Bronchial epithelial cell (primary cell): ENCODE results near the gene MIPEP. TPM values are rescaled to one million over a fixed set of nuclear protein-coding genes. Genes with fewer than 3 reads are reported as not detected.

Experiments
- DNase-seq: peaks from one replicate; pipeline ENCODE4 v3.0.0-alpha.2; 2010; ENCODE audit warnings: low read depth
- FAIRE-seq: peaks from 2 replicates; lab custom pipeline; 2011; peaks lifted over from hg19 to GRCh38; lab: Jason Lieb, UNC
- H3K27me3 ChIP-seq: 2 replicates; pipeline ENCODE4 v1.5.1; 2011; ENCODE audit warnings: low read length; ENCODE audit not compliant: control insufficient read depth, insufficient read depth
- H3K36me3 ChIP-seq: 2 replicates; pipeline ENCODE4 v1.5.1; 2011; ENCODE audit warnings: low read length; ENCODE audit not compliant: control insufficient read depth, insufficient read depth
- H3K4me3 ChIP-seq: 2 replicates; pipeline ENCODE4 v1.5.1; 2011; ENCODE audit warnings: mild to moderate bottlenecking, low read depth, low read length, control low read depth
- total RNA-seq: library from RNA; depleted of rRNA; stranded (reverse); fragments of >200 nt; gene quantifications from 2 replicates; pipeline ENCODE4 v1.2.1, GENCODE V29; 2014
- TF ChIP-seq, protein P1 (sequence below): IDR thresholded peaks from 2 replicates; pipeline ENCODE4 v1.5.1; 2011; ENCODE audit warnings: mild to moderate bottlenecking, moderate library complexity, low read length, control low read depth, inconsistent platforms; ENCODE audit not compliant: insufficient read depth, severe bottlenecking

The MIPEP gene
- total RNA-seq, 1 donor from 2014 or later, result 19.2 TPM

DNA sequence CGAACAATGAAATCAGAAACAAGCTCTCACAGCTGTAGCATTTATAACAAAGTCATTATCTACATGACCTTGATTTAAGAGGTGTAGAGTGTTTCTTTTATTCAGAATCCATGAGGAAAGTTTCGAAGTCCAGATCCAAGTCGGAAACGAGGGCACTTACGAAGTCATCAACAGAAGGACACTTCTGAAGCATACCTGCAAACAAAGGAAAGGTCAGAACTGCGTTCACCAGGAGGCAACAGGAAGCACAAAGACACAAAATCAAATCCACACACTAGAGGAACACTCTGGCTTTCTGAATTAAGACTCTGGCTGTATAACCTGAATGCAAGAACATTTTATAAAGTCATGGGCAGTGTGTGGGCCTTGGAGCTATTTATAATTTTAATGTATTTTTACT is 158.9 kb downstream of the MIPEP start:
- peaks cover 2% of the 10 kb centered on the region for H3K36me3 ChIP-seq
- H3K27me3 ChIP-seq, result no peaks in the 10 kb centered on the region
- no peak for DNase-seq
- TF ChIP-seq, protein P1, sequence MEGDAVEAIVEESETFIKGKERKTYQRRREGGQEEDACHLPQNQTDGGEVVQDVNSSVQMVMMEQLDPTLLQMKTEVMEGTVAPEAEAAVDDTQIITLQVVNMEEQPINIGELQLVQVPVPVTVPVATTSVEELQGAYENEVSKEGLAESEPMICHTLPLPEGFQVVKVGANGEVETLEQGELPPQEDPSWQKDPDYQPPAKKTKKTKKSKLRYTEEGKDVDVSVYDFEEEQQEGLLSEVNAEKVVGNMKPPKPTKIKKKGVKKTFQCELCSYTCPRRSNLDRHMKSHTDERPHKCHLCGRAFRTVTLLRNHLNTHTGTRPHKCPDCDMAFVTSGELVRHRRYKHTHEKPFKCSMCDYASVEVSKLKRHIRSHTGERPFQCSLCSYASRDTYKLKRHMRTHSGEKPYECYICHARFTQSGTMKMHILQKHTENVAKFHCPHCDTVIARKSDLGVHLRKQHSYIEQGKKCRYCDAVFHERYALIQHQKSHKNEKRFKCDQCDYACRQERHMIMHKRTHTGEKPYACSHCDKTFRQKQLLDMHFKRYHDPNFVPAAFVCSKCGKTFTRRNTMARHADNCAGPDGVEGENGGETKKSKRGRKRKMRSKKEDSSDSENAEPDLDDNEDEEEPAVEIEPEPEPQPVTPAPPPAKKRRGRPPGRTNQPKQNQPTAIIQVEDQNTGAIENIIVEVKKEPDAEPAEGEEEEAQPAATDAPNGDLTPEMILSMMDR, result no peak
- no peak for FAIRE-seq
- no peak overlapping the region for H3K4me3 ChIP-seq

DNA sequence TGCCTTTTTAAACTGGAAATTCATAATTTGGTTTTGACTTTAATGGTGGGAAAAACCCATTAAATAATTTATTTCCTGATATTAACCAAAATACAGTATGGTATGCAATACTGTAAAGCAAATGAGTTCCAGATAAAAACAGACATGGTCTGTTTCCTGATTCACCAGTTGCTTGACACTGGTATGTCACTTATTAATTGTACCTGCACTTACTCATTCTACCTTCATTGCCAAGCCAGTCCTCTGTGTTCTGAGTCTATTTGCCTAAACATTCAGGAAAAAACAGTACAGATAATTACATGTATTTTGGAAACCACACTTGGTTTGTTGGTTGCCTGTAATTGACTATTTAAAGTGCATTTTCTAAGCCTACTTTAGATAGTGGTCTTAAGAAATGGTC is 159.7 kb downstream of the MIPEP start:
- Histone ChIP-seq H3K27me3 (no peaks in the 10 kb centered on the region), H3K4me3 (no peak overlapping the region), H3K36me3 (peaks cover 2% of the 10 kb centered on the region)
- TF ChIP-seq, protein P1, result no peak
- FAIRE-seq (no peak), DNase-seq (no peak)

DNA sequence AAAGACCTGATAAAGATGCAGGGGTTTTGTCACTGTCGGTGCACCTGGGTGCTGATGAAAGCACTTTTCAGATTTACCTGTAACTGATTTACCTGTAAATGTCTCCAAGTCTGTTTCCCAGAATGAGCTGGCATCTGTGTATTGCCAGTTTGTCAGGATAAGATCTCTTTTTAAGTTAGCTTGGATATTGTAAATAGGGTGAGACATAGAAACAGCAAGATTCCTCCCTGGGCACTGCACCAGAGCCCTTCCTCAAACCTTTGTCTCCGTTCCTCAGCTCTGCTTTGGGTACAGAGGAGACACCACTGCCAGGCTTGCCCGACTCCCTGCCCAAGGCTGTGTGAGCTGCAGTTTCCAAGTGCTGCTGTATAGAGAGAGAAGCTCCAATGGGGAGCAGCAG is 160.4 kb downstream of the MIPEP start:
- no peak for FAIRE-seq
- Histone ChIP-seq H3K27me3 (no peaks in the 10 kb centered on the region), H3K36me3 (peaks cover 2% of the 10 kb centered on the region), H3K4me3 (no peak overlapping the region)
- TF ChIP-seq, protein P1, result no peak
- no peak for DNase-seq

DNA sequence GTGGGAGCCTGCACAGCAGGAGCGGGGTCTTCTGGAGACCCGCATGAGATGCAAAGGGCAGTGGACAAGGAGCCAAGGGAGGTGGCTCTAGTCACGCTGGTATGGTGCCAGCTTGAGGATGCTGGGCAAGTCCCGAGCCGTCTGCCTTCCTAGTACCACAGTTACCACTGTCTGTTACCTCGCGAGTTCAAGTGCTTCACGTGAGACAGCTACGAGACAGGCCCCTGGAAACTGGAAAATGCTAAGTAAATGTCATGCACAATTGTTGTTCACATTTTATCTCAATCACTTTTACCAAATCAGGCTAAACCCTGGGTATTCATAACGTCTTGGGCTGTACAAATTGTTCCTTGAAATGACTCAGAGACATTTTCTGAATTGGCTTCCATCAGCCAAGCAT is 163.3 kb downstream of the MIPEP start:
- DNase-seq (no peak), FAIRE-seq (no peak)
- Histone ChIP-seq H3K27me3 (no peaks in the 10 kb centered on the region), H3K4me3 (no peak overlapping the region), H3K36me3 (peaks cover 2% of the 10 kb centered on the region)
- TF ChIP-seq, protein P1, result no peak

DNA sequence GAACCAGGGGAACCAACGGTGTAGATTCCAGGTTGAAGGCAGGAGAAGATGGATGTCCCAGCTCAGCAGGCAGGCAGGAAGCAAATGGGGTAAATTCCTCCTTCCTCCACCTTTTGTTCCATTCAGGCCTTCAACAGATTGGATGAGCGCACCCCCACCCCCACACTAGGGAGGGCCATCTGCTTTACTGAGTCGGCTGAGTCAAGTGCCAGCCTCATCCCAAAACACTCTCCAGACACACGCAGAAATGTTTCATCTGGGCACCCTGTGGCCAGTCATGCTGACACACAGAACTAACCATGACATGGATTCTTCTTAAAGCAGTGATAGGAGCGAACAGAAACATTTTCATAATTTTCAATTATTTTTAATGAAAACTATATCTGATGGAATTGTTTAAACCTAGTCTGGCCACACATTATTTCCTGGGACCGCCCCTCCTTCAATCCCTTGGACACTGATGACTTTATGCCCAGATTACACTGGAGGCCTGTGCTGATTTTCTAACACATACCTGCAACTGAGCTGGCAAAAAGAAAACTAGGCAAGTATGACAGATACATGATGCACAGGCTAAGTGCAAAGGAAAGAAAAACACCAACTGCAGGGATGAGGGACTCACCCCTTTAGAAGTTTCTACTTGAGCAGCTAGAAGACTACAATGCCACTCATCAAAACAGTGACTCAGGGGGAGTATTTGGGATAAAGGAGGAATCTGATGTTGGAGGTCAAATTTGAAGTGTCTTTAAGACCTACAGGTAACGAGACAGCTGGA is 164.8 kb downstream of the MIPEP start:
- FAIRE-seq (no peak), DNase-seq (peak; percentile 26)
- TF ChIP-seq, protein P1, result no peak
- peaks cover 2% of the 10 kb centered on the region for H3K36me3 ChIP-seq
- no peaks in the 10 kb centered on the region for H3K27me3 ChIP-seq
- no peak overlapping the region for H3K4me3 ChIP-seq

DNA sequence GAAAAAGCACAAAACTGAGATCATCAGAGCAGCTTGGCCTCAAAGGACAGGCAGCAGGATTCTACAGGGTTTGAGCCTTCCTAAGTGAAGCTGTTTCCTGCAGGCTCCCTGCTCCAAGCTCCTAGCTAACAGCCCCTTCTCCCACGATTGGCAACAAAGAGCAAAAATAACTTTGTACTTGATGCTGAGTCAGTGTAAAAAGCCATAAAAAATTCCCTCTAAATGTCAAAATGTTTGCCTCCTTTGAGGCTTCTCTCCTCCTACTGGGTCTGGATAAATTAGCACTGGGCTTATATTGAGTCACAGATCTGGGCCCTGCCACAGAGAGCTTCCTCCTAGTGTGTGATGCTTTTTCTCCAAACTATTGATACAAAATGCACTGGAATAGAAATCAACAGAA is 165.7 kb downstream of the MIPEP start:
- no peak for DNase-seq
- Histone ChIP-seq H3K4me3 (no peak overlapping the region), H3K27me3 (no peaks in the 10 kb centered on the region), H3K36me3 (no peaks in the 10 kb centered on the region)
- TF ChIP-seq, protein P1, result no peak
- no peak for FAIRE-seq
